CD1c-positive myeloid dendritic cell (primary cell): ENCODE data around the gene PTPRN2.
"Not testable (repeated sequence)": the region's sequence is repeated elsewhere in the genome, so short reads cannot be mapped to it uniquely, and the experiment has no call there.

Experiments
- DNase-seq: peaks from one replicate; pipeline ENCODE4 v3.0.0-alpha.2; 2016; ENCODE audit errors: extremely low spot score

The PTPRN2 gene

GRCh38 chr7:157566631-157567006 lies 1021.0 kb downstream of the PTPRN2 start:
- no peak for DNase-seq

- no peak for DNase-seq
Measured at GRCh38 chr7:157565981-157566630, 1021.5 kb downstream of the PTPRN2 start.

GRCh38 chr7:157565201-157565626 lies 1022.4 kb downstream of the PTPRN2 start:
- no peak for DNase-seq

- DNase-seq: no peak
Measured at GRCh38 chr7:157564517-157565177, 1023.0 kb downstream of the PTPRN2 start.

GRCh38 chr7:157563467-157564135 lies 1024.0 kb downstream of the PTPRN2 start:
- DNase-seq: not testable (repeated sequence)

- DNase-seq: not testable (repeated sequence)
Measured at GRCh38 chr7:157562522-157563398, 1024.9 kb downstream of the PTPRN2 start.

- DNase-seq: no peak
Measured at GRCh38 chr7:157561816-157562410, 1025.7 kb downstream of the PTPRN2 start.

GRCh38 chr7:157561523-157561785 lies 1026.2 kb downstream of the PTPRN2 start:
- DNase-seq: no peak

- no peak for DNase-seq
Measured at GRCh38 chr7:157560710-157561522, 1026.7 kb downstream of the PTPRN2 start.

- no peak for DNase-seq
Measured at GRCh38 chr7:157560258-157560654, 1027.4 kb downstream of the PTPRN2 start.

- no peak for DNase-seq
Measured at GRCh38 chr7:157559596-157560257, 1027.9 kb downstream of the PTPRN2 start.

GRCh38 chr7:157558875-157559595 lies 1028.6 kb downstream of the PTPRN2 start:
- DNase-seq: no peak

GRCh38 chr7:157558516-157558874 lies 1029.1 kb downstream of the PTPRN2 start:
- no peak for DNase-seq

- DNase-seq: no peak
Measured at GRCh38 chr7:157558061-157558460, 1029.6 kb downstream of the PTPRN2 start.

GRCh38 chr7:157557263-157557662 lies 1030.4 kb downstream of the PTPRN2 start:
- DNase-seq: no peak

GRCh38 chr7:157556642-157556944 lies 1031.0 kb downstream of the PTPRN2 start:
- no peak for DNase-seq

- DNase-seq: no peak
Measured at GRCh38 chr7:157555944-157556641, 1031.5 kb downstream of the PTPRN2 start.

- DNase-seq: no peak
Measured at GRCh38 chr7:157555313-157555712, 1032.3 kb downstream of the PTPRN2 start.
